Mammary epithelial cell (primary cell): Measurements from ENCODE around the gene IRF4.

Experiments
- CTCF ChIP-seq, 2 donors: IDR thresholded peaks in 1 of 2; conservative IDR thresholded peaks in 1 of 2; 2 replicates each; pipeline ENCODE4 v1.5.1; 2011 to 2012; ENCODE audit warnings: inconsistent platforms in 2 of 2, low read length in 2 of 2, mild to moderate bottlenecking in 2 of 2, control low read depth in 1 of 2, low read depth in 1 of 2; ENCODE audit not compliant: insufficient read depth in 1 of 2; ENCODE audit errors: extremely low read depth in 1 of 2
- EZH2 ChIP-seq: IDR thresholded peaks from 2 replicates; pipeline ENCODE4 v1.6.1; 2012; ENCODE audit warnings: low read length, inconsistent platforms, borderline replicate concordance

- TF ChIP-seq CTCF (conservative IDR thresholded peaks at IDR 0.05 in 1 of 2, IDR thresholded peaks at IDR 0.05 in 1 of 2; ENCODE audit: extremely low read depth in 1 of 2, insufficient read depth in 1 of 2, low read depth in 1 of 2, low read length in 2 of 2) (no peak), EZH2 (no peak)
These were observed 9.3 kb downstream of the IRF4 start for GRCh38 chr6:400815-401214.
